HG02884 (cell line): Measurements from ENCODE around the gene RABGAP1L.
"Not testable (repeated sequence)": the region's sequence is repeated elsewhere in the genome, so short reads cannot be mapped to it uniquely, and the experiment has no call there.

Experiments used
- ATAC-seq: cut with Tn5 transposase; IDR thresholded peaks from one replicate; pipeline ENCODE4 v1.9.1; 2021; ENCODE audit warnings: mild to moderate bottlenecking, moderate library complexity; ENCODE audit not compliant: unreplicated experiment

The RABGAP1L gene

DNA sequence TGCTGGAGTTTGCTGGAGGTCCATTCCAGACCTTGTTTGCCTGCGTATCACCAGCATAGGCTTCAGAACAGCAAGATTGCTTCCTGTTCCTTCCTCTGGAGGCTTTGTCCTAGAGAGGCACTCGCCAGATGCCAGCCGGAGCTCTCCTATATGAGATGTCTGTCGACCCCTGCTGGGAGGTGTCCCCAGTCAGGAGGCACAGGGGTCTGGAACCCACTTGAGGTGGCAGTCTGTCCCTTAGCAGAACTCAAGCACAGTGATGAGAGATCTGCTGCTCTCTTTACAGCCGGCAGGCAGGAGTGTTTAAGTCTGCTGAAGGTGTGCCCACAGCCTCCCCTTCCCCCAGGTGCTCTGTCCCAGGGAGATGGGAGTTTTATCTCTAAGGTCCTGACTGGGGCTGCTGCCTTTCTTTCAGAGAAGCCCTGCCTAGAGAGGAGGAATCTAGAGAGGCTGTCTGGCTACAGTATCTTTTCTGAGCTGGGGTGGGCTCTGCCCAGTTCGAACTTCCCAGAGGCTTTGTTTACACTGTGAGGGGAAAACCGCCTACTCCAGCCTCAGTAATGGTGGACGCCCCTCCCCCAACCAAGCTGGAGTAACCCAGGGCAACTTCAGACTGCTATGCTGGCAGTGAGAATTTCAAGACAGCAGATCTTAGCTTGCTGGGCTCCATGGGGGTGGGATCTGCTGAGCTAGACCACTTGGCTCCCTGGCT is 493.4 kb downstream of the RABGAP1L start:
- no peak for ATAC-seq

DNA sequence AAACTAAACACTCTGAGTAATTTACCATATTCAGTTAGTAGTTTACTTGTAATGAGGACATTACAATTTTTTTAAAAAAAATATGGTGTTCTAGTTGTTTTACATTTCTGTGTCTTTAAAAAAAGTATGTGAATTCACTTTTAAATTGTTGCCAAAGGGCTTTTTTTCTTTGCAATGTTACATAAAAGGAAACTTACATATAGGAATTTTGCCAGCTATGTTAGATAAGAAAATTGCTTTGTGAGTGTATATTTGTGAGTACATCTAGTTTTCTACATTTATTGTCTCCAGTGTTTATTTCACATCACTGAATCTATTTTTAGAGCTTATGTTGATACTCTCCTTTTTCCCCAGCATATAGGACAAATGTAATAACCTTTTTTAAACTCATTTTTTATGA is 495.2 kb downstream of the RABGAP1L start:
- ATAC-seq, result no peak

DNA sequence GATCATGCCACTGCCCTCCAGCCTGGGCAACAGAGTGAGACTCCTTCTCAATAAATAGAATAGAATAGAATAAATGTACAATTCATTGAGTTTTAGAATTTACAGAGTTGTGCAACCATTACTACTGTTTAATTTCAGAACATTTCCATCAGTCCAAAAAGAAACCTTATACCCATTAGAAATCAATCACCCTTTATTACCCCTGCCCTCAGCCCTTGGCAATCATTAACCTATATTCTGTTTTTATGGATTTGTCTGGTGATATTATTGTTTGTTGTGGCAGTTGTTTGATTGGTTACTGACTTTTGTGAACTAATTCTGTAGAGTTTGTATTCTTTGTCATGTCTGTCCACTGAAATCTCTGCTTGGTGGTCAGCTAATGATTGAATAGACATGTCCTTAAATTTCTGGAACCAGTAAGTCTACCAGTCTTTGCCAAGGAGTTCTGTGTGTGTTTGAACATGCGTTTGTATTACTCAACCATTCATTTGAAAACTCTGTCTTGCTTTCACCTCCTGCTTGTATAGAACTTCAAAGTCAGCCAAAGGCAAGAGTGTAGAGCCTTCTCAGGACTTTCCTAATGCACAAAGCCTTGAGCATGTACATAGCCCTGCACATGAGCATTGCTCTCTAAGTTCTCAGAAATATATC is 497.2 kb downstream of the RABGAP1L start:
- ATAC-seq, result no peak

GRCh38 chr1:174657411-174657810 is 498.1 kb downstream of the RABGAP1L start:
- ATAC-seq, result no peak

- no peak for ATAC-seq
Observed at GRCh38 chr1:174657893-174658292, 498.6 kb downstream of the RABGAP1L start.

DNA sequence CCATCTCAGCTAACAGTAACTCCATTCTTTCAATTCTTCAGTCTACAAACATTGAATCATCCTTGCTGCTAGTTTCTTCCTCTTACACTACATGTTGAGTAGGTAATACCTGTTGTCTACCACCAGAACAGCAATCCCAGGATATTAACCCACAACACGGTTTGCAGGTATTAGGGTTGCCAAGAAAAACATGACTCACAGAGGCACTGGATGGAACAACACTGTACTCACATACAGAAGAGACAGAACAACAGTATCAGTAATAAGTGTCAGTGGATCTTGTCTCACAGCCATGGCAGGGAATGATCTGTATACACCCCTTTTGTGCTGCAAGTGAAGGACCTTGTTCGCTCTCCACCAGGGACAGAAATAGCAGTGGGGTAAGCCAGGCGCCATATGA is 500.5 kb downstream of the RABGAP1L start:
- ATAC-seq, result no peak

DNA sequence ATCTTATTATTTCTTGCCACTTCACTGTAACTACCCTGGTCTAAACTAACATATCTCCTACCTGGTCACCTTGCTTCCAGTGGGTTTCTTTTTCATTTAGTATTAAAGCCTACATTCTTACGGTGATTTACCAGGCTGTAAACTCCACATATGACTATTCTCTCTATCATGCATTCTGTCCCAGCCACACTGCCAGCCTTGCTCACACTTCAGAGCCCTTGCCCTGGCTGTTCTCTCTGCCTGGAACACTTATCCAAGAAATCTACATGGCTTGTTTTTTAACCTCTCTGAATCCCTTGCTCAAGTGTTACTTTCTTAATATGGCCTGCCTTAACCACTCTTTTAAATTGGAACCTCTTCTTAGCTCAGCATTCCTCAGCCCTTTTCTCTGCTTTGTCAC is 501.2 kb downstream of the RABGAP1L start:
- no peak for ATAC-seq

DNA sequence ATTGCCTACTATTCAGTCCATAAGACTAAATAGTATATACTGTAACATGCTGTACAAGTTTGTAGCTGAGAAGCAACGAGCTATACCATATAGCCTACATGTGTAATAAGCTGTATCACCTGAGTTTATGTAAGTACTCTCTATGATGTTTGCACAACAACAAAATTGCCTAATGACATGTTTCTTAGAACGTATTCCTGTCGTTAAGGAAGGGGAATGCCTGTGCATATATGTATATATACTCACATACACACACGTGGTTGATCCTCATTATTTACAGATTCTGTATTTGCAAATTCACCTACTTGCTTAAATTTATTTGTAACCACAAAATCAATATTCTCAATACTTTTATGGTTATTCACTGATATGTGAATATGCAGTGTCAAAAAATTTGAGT is 504.0 kb downstream of the RABGAP1L start:
- no peak for ATAC-seq

- no peak for ATAC-seq
Observed at GRCh38 chr1:174666248-174666647, 506.9 kb downstream of the RABGAP1L start.

DNA sequence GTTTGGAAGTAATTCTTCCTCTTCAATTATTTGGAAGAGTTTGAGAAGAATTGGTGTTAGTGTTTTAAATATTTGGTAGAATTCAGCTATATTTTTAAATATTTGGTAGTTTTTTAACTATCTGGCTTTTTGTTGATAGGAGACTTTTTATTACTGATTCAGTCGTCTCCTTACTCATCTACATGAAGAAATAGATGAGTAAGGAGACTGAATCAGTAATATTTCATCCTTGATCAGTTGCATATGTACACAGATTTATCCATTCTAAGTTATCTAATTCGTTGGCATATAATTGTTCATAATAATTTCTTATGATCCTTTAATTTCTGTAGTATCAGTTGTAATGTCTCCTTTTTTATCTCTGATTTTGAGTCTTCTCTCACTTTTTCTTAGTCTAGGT is 512.5 kb downstream of the RABGAP1L start:
- no peak for ATAC-seq

DNA sequence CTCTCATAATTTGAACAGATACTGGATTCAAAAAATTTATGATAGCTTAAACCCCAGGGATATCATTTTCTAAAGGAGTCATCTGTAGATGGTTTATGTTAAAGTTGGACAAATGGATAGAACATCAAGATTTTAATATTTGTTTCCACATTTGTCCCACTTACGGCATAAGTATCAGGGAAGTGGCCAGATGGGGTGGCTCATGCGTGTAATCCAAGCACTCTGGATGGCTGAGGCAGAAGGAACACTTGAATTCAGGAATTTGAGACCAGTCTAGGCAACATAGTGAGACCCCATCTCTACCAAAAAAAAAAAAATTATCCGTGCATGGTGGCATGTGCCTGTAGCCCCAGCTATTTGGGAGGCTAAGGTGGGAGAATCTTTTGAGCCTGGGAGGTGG is 517.5 kb downstream of the RABGAP1L start:
- ATAC-seq, result no peak

- ATAC-seq, result no peak
Observed at GRCh38 chr1:174678657-174679056, 519.3 kb downstream of the RABGAP1L start.

DNA sequence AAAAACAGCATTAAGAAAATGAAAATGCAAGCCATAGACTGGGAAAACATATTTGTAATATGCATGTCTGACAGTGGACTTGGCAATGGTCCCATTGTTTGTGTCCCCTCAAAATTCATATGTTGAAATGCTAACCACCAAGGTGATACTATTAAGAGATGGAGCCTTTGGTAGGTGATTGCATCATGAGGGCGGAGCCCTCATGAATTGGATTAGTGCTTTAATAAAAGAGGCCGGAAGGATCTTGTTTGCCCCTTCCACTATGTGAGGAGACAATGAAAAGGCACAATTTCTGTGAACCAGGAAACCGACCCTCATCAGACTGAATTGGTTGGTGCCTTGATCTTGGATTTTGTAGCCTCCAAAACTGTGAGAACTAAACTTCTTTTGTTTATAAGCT is 520.8 kb downstream of the RABGAP1L start:
- no peak for ATAC-seq

- ATAC-seq, result no peak
Observed at GRCh38 chr1:174682419-174683008, 523.2 kb downstream of the RABGAP1L start.

GRCh38 chr1:174686213-174686612 is 526.9 kb downstream of the RABGAP1L start:
- no peak for ATAC-seq

- no peak for ATAC-seq
Observed at GRCh38 chr1:174689524-174689923, 530.2 kb downstream of the RABGAP1L start.

DNA sequence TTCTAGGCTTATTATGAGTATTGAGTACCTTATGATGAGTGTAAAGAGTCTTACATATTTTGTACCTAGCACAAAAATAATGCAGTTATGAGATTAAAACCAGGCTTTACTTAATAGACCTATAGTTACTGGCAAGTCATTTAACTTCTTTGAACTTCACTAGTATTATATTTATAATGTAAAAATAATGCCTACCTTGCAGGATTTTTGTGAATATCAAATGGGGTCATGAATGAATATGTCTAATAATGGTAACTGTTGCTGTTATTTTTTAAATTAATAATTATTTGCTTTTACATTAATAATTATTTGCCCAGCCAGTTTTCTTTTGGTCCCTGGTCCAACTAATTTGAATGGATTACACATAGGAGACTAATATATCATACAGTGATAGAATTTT is 530.9 kb downstream of the RABGAP1L start:
- no peak for ATAC-seq

DNA sequence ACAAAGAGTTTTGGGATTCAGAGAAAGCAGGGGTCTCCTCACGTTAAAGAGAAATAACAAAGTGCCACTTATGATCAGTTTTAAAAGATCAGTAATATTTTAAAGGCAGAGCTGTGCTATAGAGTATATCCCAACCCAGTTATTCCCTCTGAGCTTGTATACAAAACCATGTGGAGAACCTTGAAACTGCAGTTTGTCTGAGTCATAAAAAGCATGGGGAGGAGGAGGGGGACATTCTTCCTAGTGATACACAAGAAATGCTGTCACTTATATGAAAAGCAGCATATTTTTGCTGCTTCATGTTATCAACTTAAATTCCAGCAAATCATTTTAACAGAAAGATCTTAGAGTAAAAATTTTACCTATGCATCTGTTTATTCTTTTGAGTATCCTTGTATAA is 533.0 kb downstream of the RABGAP1L start:
- no peak for ATAC-seq

DNA sequence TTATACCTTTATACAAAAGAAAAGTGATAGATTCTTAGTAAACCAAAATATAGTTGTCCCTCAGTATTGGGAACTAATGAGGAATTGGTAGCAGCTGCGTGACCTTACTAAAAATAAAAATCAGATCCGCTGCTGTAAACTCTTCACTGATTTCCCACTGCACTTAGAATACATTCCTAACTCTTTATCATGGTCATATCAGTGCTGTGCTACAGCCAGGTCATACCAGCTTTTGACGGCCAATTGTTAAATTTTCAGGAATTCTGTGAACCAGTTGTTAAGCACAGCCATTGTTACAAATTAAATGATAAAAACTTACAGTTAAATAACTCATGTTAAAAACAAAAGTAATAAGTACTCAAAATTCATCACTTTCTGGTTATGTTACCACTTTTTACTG is 533.8 kb downstream of the RABGAP1L start:
- ATAC-seq, result no peak

DNA sequence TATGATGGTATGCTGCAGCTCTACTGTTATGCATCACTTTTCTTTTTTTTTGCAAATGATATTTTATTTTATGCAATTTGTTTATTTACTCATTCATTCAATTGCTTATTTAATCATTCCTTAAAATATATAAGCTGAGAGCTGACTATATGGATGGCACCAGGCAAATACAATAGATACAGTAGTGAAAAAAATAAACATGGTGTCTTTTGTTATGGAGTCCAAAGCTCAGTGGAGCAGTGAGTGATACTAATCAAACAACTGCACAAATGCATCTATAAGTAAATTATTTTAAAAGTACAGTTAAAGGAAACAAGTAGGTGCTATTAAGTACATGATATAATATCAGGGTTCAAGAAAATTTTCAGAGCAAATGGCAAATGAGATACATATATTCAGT is 534.2 kb downstream of the RABGAP1L start:
- not testable (repeated sequence) for ATAC-seq

- ATAC-seq, result no peak
Observed at GRCh38 chr1:174696026-174696821, 536.9 kb downstream of the RABGAP1L start.

DNA sequence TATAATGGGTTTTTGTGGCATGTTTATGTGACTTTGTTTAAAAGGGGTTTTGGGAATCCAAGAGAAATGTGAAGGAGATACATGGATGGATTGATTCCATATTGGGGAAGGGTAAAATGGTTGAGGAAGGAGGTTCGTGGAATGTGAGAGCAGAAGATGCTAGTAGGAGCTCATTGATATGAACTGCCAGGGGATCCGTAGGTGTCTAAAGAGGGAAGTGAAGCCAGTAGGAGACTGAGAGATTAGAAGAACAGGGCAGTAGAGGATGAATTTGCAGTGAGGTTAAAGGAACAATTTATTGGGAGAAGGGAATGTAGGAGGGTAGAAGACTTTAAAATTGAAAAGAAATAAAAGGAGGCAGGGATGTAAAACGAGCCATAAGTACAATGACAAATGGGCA is 541.0 kb downstream of the RABGAP1L start:
- no peak for ATAC-seq
